ENCODE measurements around the gene KRTAP5-11.

- TF ChIP-seq TARDBP (IDR thresholded peaks at IDR 0.05) (no peak), FOXK2 (IDR thresholded peaks at IDR 0.05) (no peak), SP1 (IDR thresholded peaks at IDR 0.05) (no peak), BHLHE40 (IDR thresholded peaks at IDR 0.05; ENCODE audit: borderline replicate concordance) (no peak), ZNF384 (IDR thresholded peaks at IDR 0.05) (no peak)
These were observed 31.0 kb downstream of the KRTAP5-11 start for GRCh38 chr11:71551711-71552110.
